Motor neuron (in vitro differentiated cells): ENCODE measurements around the gene IFI35. TPM values are rescaled to one million over a fixed set of nuclear protein-coding genes. Genes with fewer than 3 reads are reported as not detected.
A peak's percentile ranks its signal among the peaks of the same experiment; 100 is the strongest.

Source experiments
- ATAC-seq, 8 experiments: fragments of 200-7000 bp; cut with Tn5 transposase; replicated peaks in 6 of 8; 2 replicates each; pipeline ENCODE4 v1.8.0; 2021; ENCODE audit warnings: mild to moderate bottlenecking in 8 of 8, moderate library complexity in 8 of 8
- H3K27ac ChIP-seq, 2 donors: fragments of 250-450 bp; sonication (Bioruptor Pico); 2 replicates each; pipeline ENCODE4 v1.9.0; 2021; ENCODE audit warnings: antibody characterized with exemption in 2 of 2, mild to moderate bottlenecking in 2 of 2, moderate library complexity in 1 of 2
- H3K4me1 ChIP-seq, 2 donors: fragments of 250-450 bp; sonication (Bioruptor Pico); replicated peaks in 1 of 2; 2 replicates each; pipeline ENCODE4 v1.6.1; 2021; ENCODE audit warnings: antibody characterized with exemption in 2 of 2, mild to moderate bottlenecking in 2 of 2, moderate library complexity in 1 of 2
- H3K4me3 ChIP-seq, 5 donors: fragments of 250-450 bp; sonication (Bioruptor Pico); 2 replicates each; pipeline ENCODE4 v1.9.0; 2021; ENCODE audit warnings: antibody characterized with exemption in 5 of 5, mild to moderate bottlenecking in 5 of 5, moderate library complexity in 4 of 5
- WGBS, 10 experiments: fragments of 450-650 bp; shearing (Covaris generic); methylation state at CpG; one replicate each; pipeline ENCODE4 v1.0.0; 2022; 5-methylcytosine and 5-hydroxymethylcytosine counted together
- in situ Hi-C, 9 experiments: fragments of 400-800 bp; cut with MboI; loops; one replicate each; pipeline ENCODE4 v1.15.0; 2021; ENCODE audit warnings: low sequenced_read_pairs in 9 of 9, low pct_unique_long_range_greater_than_20kb in 2 of 9; ENCODE audit not compliant: unreplicated experiment in 9 of 9
- total RNA-seq, 8 experiments: library from RNA; unstranded; fragments of 300-600 nt; gene quantifications; 2 replicates each; pipeline versions ENCODE4 v1.2.3 to v1.2.4, GENCODE V29; 2022

IFI35 gene
- total RNA-seq, 8 experiments from 2014 or later: 0.76 to 57.9 (median 10.7) TPM; not detected in 1

GRCh38 chr17:43019418-43019817, 12.8 kb downstream of the IFI35 start:
- in situ Hi-C loops: loop anchor here in 1 of 9 experiments (25.0 kb wide), 1 partner anchor 318 kb away; no protein-coding TSS in a partner anchor
- Histone ChIP-seq H3K4me1 (peaks cover 30 to 48% of the 10 kb centered on the region in 2 donors), H3K27ac (peak overlapping the region in 1 of 2 donors; percentile 87), H3K4me3 (peak overlapping the region; percentile 57 to 99 (median 68))
- WGBS, 10 experiments: 0 to 60% (median 37%) methylated on average over 1 to 4 of the region's 7 CpGs; no CpG with 5 or more reads in 1 of the 10 experiments
- ATAC-seq: peak in 2 of 8 experiments; percentile 2

- Histone ChIP-seq H3K4me1 (peaks cover 30 to 43% of the 10 kb centered on the region in 2 donors), H3K27ac (peak overlapping the region in 1 of 2 donors; percentile 87), H3K4me3 (peak overlapping the region; percentile 57 to 99 (median 68))
- 7 to 81% (median 33%) methylated on average over 1 to 5 of the region's 6 CpGs; no CpG with 5 or more reads in 4 of the 10 experiments for whole genome bisulfite sequencing, 10 experiments
- ATAC-seq: peak in 2 of 8 experiments; percentile 1
- in situ Hi-C loops: loop anchor here in 1 of 9 experiments (25.0 kb wide), 1 partner anchor 317 kb away; no protein-coding TSS in a partner anchor
Observed at GRCh38 chr17:43020030-43020621, 13.5 kb downstream of the IFI35 start.

GRCh38 chr17:43020789-43021740, 14.5 kb downstream of the IFI35 start:
- peak overlapping the region; percentile 87 for H3K27ac ChIP-seq

GRCh38 chr17:43021741-43022512, 15.3 kb downstream of the IFI35 start, which contains the start of gene VAT1:
Gene VAT1 (minus strand): TSS chr17:43022385. CDS start chr17:43022322, 63 bp downstream.
- Histone ChIP-seq H3K4me3 (peak within 1 kb of the TSS; percentile 57 to 99 (median 68)), H3K4me1 (peaks cover 42 to 43% of the 10 kb centered on the region in 2 donors), H3K27ac (peak within 1 kb of the TSS; percentile 87)
- ATAC-seq: peak; percentile 38 to 58 (median 42)
- in situ Hi-C loops: loop anchor here in 1 of 9 experiments (25.0 kb wide), 1 partner anchor 315 kb away; no protein-coding TSS in a partner anchor
- WGBS, 10 experiments: 0% methylated on average over 1 to 8 of the region's 80 CpGs; no CpG with 5 or more reads in 7 of the 10 experiments

More at GRCh38 chr17:43020789-43021740, 14.5 kb downstream of the IFI35 start:
- peak; percentile 7 to 46 (median 29) for ATAC-seq
- WGBS, 10 experiments: 13 to 75% (median 20%) methylated on average over 2 to 11 of the region's 40 CpGs; no CpG with 5 or more reads in 5 of the 10 experiments
- in situ Hi-C loops: loop anchor here in 1 of 9 experiments (25.0 kb wide), 1 partner anchor 316 kb away; no protein-coding TSS in a partner anchor
- H3K4me3 ChIP-seq: peak overlapping the region; percentile 57 to 99 (median 68)
- peaks cover 34 to 37% of the 10 kb centered on the region in 2 donors for H3K4me1 ChIP-seq

GRCh38 chr17:43024407-43025289, 18.1 kb downstream of the IFI35 start, which contains the start of gene RND2:
Gene RND2 (plus strand): TSS chr17:43025231. CDS start chr17:43025348, 117 bp downstream.
- in situ Hi-C loops: loop anchor here in 1 of 9 experiments (25.0 kb wide), 1 partner anchor 313 kb away; no protein-coding TSS in a partner anchor
- peak; percentile 52 to 74 (median 66) for ATAC-seq
- H3K27ac ChIP-seq: peak within 1 kb of the TSS; percentile 75 to 82
- WGBS, 10 experiments: 0 to 2% (median 0%) methylated on average over 1 to 22 of the region's 61 CpGs; no CpG with 5 or more reads in 6 of the 10 experiments
- H3K4me3 ChIP-seq: peak within 1 kb of the TSS; percentile 44 to 50 (median 46)
- peaks cover 29 to 34% of the 10 kb centered on the region in 2 donors for H3K4me1 ChIP-seq

- peaks cover 22 to 28% of the 10 kb centered on the region in 2 donors for H3K4me1 ChIP-seq
- in situ Hi-C loops: no loop called here
Observed at GRCh38 chr17:43025290-43025657, 18.7 kb downstream of the IFI35 start.

GRCh38 chr17:43025766-43026537, 19.4 kb downstream of the IFI35 start:
- peak overlapping the region; percentile 44 to 50 (median 46) for H3K4me3 ChIP-seq
- peak overlapping the region in 1 of 2 donors; percentile 82 for H3K27ac ChIP-seq
- in situ Hi-C loops: no loop called here
- peaks cover 20 to 25% of the 10 kb centered on the region in 2 donors for H3K4me1 ChIP-seq
- WGBS, 10 experiments: 35 to 100% (median 61%) methylated on average over 1 to 5 of the region's 16 CpGs; no CpG with 5 or more reads in 5 of the 10 experiments
- ATAC-seq: no peak

More at GRCh38 chr17:43025290-43025657, 18.7 kb downstream of the IFI35 start:
- Histone ChIP-seq H3K27ac (peak overlapping the region; percentile 75 to 82), H3K4me3 (peak overlapping the region; percentile 44 to 50 (median 46))
- ATAC-seq: peak in 1 of 8 experiments; percentile 30
- WGBS, 10 experiments: 7% methylated on average over 3 of the region's 27 CpGs; no CpG with 5 or more reads in 9 of the 10 experiments

GRCh38 chr17:43026595-43026994, 20.0 kb downstream of the IFI35 start:
- no peak for ATAC-seq
- no peak overlapping the region for H3K4me3 ChIP-seq
- in situ Hi-C loops: no loop called here
- H3K27ac ChIP-seq: no peak overlapping the region
- peaks cover 20 to 25% of the 10 kb centered on the region in 2 donors for H3K4me1 ChIP-seq
- 40 to 100% (median 80%) methylated on average over 1 to 4 of the region's 5 CpGs; no CpG with 5 or more reads in 2 of the 10 experiments for WGBS, 10 experiments

GRCh38 chr17:43027091-43028032, 20.8 kb downstream of the IFI35 start:
- in situ Hi-C loops: no loop called here
- no peak for ATAC-seq
- WGBS, 10 experiments: 58 to 88% (median 71%) methylated on average over 1 to 4 of the region's 9 CpGs; no CpG with 5 or more reads in 6 of the 10 experiments
- no peak overlapping the region for H3K4me3 ChIP-seq
- no peak overlapping the region for H3K27ac ChIP-seq
- peaks cover 20 to 25% of the 10 kb centered on the region in 2 donors for H3K4me1 ChIP-seq
